DMS53 (cell line): ENCODE measurements around the gene ANXA1.
"Not testable (repeated sequence)": the region's sequence is repeated elsewhere in the genome, so short reads cannot be mapped to it uniquely, and the experiment has no call there.

Source experiments
- DNase-seq: peaks from one replicate; lab custom pipeline; 2025; lab: John Stamatoyannopoulos, UW

The ANXA1 gene

GRCh38 chr9:73168298-73168934 is 16.8 kb downstream of the ANXA1 start:
- DNase-seq: no peak

GRCh38 chr9:73170185-73170957 is 18.7 kb downstream of the ANXA1 start:
- DNase-seq: no peak

GRCh38 chr9:73172901-73173215 is 21.2 kb downstream of the ANXA1 start:
- DNase-seq: no peak

- DNase-seq: peak; percentile 6
These were observed 22.1 kb downstream of the ANXA1 start for GRCh38 chr9:73173557-73174329.

GRCh38 chr9:73174330-73174980 is 22.8 kb downstream of the ANXA1 start:
- DNase-seq: no peak

- peak; percentile 7 for DNase-seq
These were observed 24.8 kb downstream of the ANXA1 start for GRCh38 chr9:73176450-73176875.

GRCh38 chr9:73178044-73178443 is 26.4 kb downstream of the ANXA1 start:
- no peak for DNase-seq

- DNase-seq: peak; percentile 49
These were observed 27.9 kb downstream of the ANXA1 start for GRCh38 chr9:73179589-73179988.

- peak; percentile 40 for DNase-seq
These were observed 28.7 kb downstream of the ANXA1 start for GRCh38 chr9:73180403-73180802.

GRCh38 chr9:73182928-73183327 is 31.3 kb downstream of the ANXA1 start:
- DNase-seq: no peak

- no peak for DNase-seq
These were observed 31.8 kb downstream of the ANXA1 start for GRCh38 chr9:73183428-73183827.

GRCh38 chr9:73183917-73184861 is 32.5 kb downstream of the ANXA1 start:
- peak; percentile 68 for DNase-seq

GRCh38 chr9:73191109-73191508 is 39.4 kb downstream of the ANXA1 start:
- DNase-seq: not testable (repeated sequence)

- no peak for DNase-seq
These were observed 42.6 kb downstream of the ANXA1 start for GRCh38 chr9:73194284-73194683.

- no peak for DNase-seq
These were observed 47.8 kb downstream of the ANXA1 start for GRCh38 chr9:73199448-73199847.

GRCh38 chr9:73199886-73200285 is 48.2 kb downstream of the ANXA1 start:
- peak; percentile 56 for DNase-seq

- peak; percentile 76 for DNase-seq
These were observed 49.2 kb downstream of the ANXA1 start for GRCh38 chr9:73200694-73201452.

GRCh38 chr9:73202980-73203379 is 51.3 kb downstream of the ANXA1 start:
- peak; percentile 4 for DNase-seq

- DNase-seq: no peak
These were observed 53.3 kb downstream of the ANXA1 start for GRCh38 chr9:73204936-73205335.

- no peak for DNase-seq
These were observed 55.2 kb downstream of the ANXA1 start for GRCh38 chr9:73206851-73207250.
